ENCODE measurements around the gene TEAD1. TPM values are rescaled to one million over a fixed set of nuclear protein-coding genes. Genes with fewer than 3 reads are reported as not detected.
A peak's percentile ranks its signal among the peaks of the same experiment; 100 is the strongest.

TEAD1 gene
- total RNA-seq, 4 donors from 2014 or later: 38.8 to 110 (median 75.3) TPM

DNA sequence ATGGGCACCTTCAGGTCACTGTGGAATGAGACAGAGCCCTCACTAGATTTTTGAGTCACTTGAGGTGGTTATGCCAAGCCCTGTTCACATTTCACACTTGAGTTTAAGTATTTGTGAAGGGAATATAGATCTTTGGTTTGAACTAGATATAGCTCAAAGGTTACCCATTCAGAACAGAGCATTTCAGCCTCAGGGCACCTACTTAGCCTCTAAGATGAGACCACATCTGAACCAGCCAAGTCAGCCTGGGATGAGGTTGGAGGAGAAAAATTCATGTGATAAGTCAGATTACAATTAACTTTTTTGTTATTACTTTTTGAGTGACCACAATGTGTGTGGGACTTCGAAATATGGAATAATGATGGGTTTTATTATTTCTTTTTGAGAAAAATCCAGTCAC, 127.8 kb downstream of the TEAD1 start:
- no peak for TF ChIP-seq POLR2A (IDR thresholded peaks at IDR 0.05)
- TF ChIP-seq, protein P1, sequence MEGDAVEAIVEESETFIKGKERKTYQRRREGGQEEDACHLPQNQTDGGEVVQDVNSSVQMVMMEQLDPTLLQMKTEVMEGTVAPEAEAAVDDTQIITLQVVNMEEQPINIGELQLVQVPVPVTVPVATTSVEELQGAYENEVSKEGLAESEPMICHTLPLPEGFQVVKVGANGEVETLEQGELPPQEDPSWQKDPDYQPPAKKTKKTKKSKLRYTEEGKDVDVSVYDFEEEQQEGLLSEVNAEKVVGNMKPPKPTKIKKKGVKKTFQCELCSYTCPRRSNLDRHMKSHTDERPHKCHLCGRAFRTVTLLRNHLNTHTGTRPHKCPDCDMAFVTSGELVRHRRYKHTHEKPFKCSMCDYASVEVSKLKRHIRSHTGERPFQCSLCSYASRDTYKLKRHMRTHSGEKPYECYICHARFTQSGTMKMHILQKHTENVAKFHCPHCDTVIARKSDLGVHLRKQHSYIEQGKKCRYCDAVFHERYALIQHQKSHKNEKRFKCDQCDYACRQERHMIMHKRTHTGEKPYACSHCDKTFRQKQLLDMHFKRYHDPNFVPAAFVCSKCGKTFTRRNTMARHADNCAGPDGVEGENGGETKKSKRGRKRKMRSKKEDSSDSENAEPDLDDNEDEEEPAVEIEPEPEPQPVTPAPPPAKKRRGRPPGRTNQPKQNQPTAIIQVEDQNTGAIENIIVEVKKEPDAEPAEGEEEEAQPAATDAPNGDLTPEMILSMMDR (IDR thresholded peaks at IDR 0.05): no peak
- Histone ChIP-seq H3K27ac (peak overlapping the region in 1 of 2 donors; percentile 55), H3K4me3 (no peak overlapping the region), H3K4me1 (peaks cover 0 to 6% of the 10 kb centered on the region in 2 donors), H3K27me3 (no peaks in the 10 kb centered on the region), H3K36me3 (no peaks in the 10 kb centered on the region), H3K9me3 (no peaks in the 10 kb centered on the region)
- DNase-seq: no peak
- intact Hi-C loops (cut with DNase I; ENCODE audit: low total_unique reads): loop anchor here (10.0 kb wide), 1 partner anchor 47 kb away; no protein-coding TSS in a partner anchor

DNA sequence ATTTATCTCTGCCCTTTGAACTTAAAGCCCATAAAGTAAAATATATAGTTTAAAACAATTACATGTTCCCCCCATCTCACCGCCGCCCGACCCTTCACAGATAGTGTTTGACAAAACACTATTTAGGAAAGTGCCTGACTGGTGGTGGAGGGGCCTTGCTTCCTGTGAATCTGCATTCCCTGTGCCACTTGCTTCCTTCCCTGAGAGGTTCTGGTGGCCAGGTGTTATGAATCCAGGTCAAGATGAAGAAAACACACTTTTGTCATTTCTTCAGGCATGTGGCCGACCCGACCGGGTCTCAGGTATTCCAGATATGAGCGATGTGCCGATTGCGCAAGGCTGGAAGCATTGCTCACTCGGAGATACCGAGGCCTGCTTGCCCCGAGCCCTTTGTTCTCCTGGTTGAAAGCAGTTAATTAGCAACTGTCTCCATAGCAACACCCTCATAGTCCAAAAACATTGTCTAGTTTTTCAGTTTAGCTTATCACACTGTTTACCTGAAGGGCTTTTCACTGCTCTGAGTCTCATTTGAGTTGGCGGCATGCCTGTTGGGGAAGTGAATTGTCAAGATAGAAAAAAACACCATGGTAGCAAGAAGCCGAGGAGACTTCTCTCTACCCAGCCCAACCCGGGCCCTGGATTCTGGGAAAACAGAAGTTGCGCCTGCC, 128.3 kb downstream of the TEAD1 start:
- Histone ChIP-seq H3K4me3 (no peak overlapping the region), H3K4me1 (peaks cover 0 to 6% of the 10 kb centered on the region in 2 donors), H3K9me3 (no peaks in the 10 kb centered on the region), H3K27me3 (no peaks in the 10 kb centered on the region), H3K27ac (peak overlapping the region; percentile 46 to 55), H3K36me3 (no peaks in the 10 kb centered on the region)
- DNase-seq: peak; percentile 54 to 82
- intact Hi-C loops (cut with DNase I; ENCODE audit: low total_unique reads): loop anchor here (10.0 kb wide), 1 partner anchor 48 kb away; no protein-coding TSS in a partner anchor
- no peak for TF ChIP-seq POLR2A (IDR thresholded peaks at IDR 0.05)
- TF ChIP-seq, protein P1 (IDR thresholded peaks at IDR 0.05): no peak

DNA sequence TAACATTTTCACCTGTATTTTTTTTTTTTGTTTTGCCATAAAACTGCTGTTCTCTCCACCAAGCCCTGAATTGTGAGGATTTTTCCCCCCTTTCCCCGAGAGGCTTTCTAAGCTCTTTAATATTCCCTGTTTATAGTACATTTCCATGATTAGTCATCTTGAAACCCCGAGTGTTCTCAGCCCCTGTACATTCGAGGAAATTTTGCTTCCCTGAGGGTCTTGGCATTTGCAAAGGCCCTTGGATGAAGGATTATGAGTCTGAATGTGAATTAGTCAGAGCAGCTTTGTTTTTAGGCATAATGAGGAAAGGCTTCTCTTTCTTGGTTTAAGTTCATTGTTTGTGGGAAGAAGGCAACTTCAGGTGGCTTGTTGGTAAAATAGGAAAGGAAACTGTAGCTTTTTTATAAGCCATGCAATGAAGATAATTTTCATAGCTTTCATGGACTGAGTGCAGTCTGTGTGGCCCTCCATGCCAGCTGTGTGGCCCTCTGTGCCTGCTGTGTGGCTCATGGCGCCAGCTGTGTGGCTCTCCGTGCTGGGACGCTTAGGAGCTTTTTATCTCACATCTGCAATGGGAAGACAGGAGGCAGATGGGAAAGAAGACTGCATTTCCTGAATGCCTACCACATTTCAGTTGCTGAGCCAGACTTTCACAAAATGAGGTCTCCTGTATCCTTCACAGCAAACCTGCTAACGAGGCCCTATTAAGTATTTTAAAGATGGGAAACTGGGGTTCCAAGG, 129.0 kb downstream of the TEAD1 start:
- no peak for DNase-seq
- no peaks in the 10 kb centered on the region for H3K9me3 ChIP-seq
- H3K36me3 ChIP-seq: no peaks in the 10 kb centered on the region
- TF ChIP-seq, protein P1 (IDR thresholded peaks at IDR 0.05): no peak
- TF ChIP-seq POLR2A (IDR thresholded peaks at IDR 0.05): no peak
- peaks cover 0 to 6% of the 10 kb centered on the region in 2 donors for H3K4me1 ChIP-seq
- no peaks in the 10 kb centered on the region for H3K27me3 ChIP-seq
- H3K27ac ChIP-seq: peak overlapping the region; percentile 46 to 55
- H3K4me3 ChIP-seq: no peak overlapping the region
- intact Hi-C loops (cut with DNase I; ENCODE audit: low total_unique reads): loop anchor here (10.0 kb wide), 1 partner anchor 48 kb away; no protein-coding TSS in a partner anchor

DNA sequence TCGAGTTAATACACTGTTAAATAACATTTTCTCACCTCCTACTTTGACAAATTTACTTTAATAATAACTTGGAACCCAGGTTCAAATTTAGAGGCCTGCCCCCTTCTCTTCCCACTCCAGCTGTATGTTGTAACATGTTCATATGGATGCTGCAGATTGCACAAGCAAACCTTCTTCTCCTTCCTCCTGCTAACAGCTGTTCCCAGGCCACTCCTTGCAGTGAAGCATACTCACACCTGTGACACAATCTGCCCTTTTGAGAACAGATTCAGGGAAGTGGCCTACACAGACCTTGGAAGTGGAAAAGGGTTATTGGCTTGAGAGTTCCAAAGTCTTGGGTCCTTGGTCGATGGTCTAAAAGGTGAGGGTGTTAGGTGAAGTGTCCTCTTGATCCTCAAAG, 131.9 kb downstream of the TEAD1 start:
- DNase-seq: no peak
- H3K9me3 ChIP-seq: no peaks in the 10 kb centered on the region
- no peak overlapping the region for H3K27ac ChIP-seq
- intact Hi-C loops (cut with DNase I; ENCODE audit: low total_unique reads): loop anchor here (10.0 kb wide), 1 partner anchor 51 kb away; no protein-coding TSS in a partner anchor
- TF ChIP-seq POLR2A (IDR thresholded peaks at IDR 0.05): no peak
- TF ChIP-seq, protein P1 (IDR thresholded peaks at IDR 0.05): no peak
- H3K36me3 ChIP-seq: no peaks in the 10 kb centered on the region
- no peak overlapping the region for H3K4me3 ChIP-seq
- peaks cover 0 to 6% of the 10 kb centered on the region in 2 donors for H3K4me1 ChIP-seq
- no peaks in the 10 kb centered on the region for H3K27me3 ChIP-seq

DNA sequence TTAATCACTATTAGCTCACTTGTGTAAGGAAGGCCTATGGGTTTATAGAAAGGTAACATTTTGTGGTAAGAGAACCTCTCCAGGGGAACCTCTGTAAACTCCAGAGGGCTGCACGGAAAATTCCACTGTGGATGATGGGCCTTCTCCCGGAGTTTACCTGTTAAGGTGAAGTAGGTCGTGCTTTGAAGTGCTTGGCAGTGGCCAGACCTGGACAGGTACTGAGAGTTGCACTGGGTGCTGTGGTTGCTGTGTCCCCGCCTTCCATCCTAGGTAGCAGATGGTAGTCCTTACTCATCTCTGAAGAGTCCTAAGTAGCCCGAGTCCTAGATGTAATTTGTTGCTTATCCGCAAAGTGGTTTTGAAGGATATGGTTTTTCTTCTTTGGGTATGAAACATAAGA, 133.4 kb downstream of the TEAD1 start:
- no peaks in the 10 kb centered on the region for H3K27me3 ChIP-seq
- no peak for DNase-seq
- H3K4me3 ChIP-seq: no peak overlapping the region
- TF ChIP-seq POLR2A (IDR thresholded peaks at IDR 0.05): no peak
- TF ChIP-seq, protein P1 (IDR thresholded peaks at IDR 0.05): no peak
- H3K9me3 ChIP-seq: no peaks in the 10 kb centered on the region
- H3K36me3 ChIP-seq: no peaks in the 10 kb centered on the region
- intact Hi-C loops (cut with DNase I; ENCODE audit: low total_unique reads): loop anchor here (10.0 kb wide), 1 partner anchor 53 kb away; no protein-coding TSS in a partner anchor
- peaks cover 3 to 6% of the 10 kb centered on the region in 2 donors for H3K4me1 ChIP-seq
- H3K27ac ChIP-seq: no peak overlapping the region
